Upper lobe of right lung (tissue), 1 donor: Measurements from ENCODE around the gene CCNI. TPM values are rescaled to one million over a fixed set of nuclear protein-coding genes. Genes with fewer than 3 reads are reported as not detected.

Experiments
- ATAC-seq: fragments of 200-7000 bp; cut with Tn5 transposase; one replicate; pipeline ENCODE4 v1.9.1; 2020; ENCODE audit warnings: mild to moderate bottlenecking, moderate library complexity
- DNase-seq: peaks from one replicate; pipeline ENCODE4 v3.0.0-alpha.2; 2020
- H3K27ac ChIP-seq: fragments of 200-600 bp; one replicate; pipeline ENCODE4 v1.8.0; 2022
- H3K27me3 ChIP-seq: fragments of 200-600 bp; one replicate; pipeline ENCODE4 v1.8.0; 2022; ENCODE audit warnings: mild to moderate bottlenecking
- H3K36me3 ChIP-seq: fragments of 200-600 bp; one replicate; pipeline ENCODE4 v1.8.0; 2022
- H3K4me1 ChIP-seq: fragments of 200-600 bp; one replicate; pipeline ENCODE4 v1.8.0; 2022
- H3K4me3 ChIP-seq: fragments of 200-600 bp; one replicate; pipeline ENCODE4 v1.8.0; 2022; ENCODE audit warnings: mild to moderate bottlenecking
- H3K9me3 ChIP-seq: fragments of 200-600 bp; one replicate; pipeline ENCODE4 v1.8.0; 2022
- CTCF ChIP-seq: fragments of 200-600 bp; IDR thresholded peaks from one replicate; pipeline ENCODE4 v1.8.0; 2022; ENCODE audit warnings: antibody characterized with exemption
- intact Hi-C: fragments of 100-400 bp; cut with DNase I; formaldehyde crosslinking; loops from one replicate; pipeline ENCODE4 v1.11.0; 2022
- total RNA-seq: library from RNA; stranded (reverse); fragmentation: NEBNext Ultra II Directional; extraction: Animal tissue kit (Norgen Biotek cat#: 25700); gene quantifications from one replicate; pipeline ENCODE4 v1.2.1, GENCODE V29; 2021
- donor health status: DM: no; HTN: yes; CAD: no; lungs with severe emphysema.

CCNI gene
- total RNA-seq, 1 donor from 2014 or later, result 319 TPM

DNA sequence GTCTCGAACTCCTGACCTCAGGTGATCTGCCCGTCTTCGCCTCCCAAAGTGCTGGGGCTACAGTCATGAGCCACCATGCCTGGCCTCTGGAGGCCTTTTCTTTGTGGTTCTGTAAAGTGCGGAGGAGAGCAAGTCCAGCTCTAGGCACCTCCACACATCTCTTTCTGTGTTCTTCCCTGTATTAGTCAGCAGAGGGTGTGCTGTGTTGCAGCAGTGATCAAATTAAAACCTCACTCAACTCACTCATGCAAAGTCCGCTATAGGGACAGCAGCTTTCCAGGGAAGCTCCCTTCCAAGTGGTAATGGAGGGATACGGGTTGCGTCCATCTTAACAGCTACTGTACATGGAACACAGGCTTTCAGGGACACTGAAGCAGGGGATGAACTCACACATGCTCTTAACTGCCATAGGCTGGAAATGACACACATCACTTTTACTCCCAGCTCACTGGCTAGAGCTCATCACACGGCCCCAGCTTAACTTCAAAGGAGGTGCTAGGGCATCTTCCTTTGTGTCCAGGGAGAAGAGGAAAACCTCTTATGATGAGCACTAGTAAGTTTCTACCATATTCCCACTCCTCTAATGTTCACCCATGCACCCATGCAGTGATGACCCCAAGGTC, 45.2 kb upstream of the CCNI start:
- Histone ChIP-seq H3K4me1 (no peaks in the 10 kb centered on the region), H3K36me3 (no peaks in the 10 kb centered on the region), H3K9me3 (no peaks in the 10 kb centered on the region), H3K4me3 (no peak overlapping the region), H3K27ac (no peak overlapping the region), H3K27me3 (no peaks in the 10 kb centered on the region)
- no peak for TF ChIP-seq CTCF
- no peak for ATAC-seq
- DNase-seq, result no peak
- intact Hi-C loops, result no loop called here

DNA sequence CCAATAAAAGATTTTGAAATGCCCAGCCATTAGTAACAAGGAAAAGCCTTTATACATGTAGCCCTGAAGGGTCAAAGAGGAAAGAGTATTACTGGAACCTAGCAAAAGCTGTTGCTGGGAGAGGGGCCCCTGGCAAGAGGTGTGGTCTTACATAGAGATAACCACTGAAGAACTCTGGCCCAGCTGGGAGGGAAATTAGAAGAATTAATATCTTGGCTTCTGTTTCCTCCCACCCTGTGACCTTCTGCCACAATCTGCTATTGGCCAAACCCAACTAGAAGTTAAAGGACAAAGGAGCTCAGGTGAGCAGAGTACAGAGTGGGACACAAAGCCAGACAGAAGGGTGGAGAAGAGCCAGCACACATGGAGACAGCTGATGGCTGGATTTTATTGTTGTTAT, 41.9 kb upstream of the CCNI start:
- Histone ChIP-seq H3K36me3 (no peaks in the 10 kb centered on the region), H3K4me1 (no peaks in the 10 kb centered on the region), H3K27me3 (no peaks in the 10 kb centered on the region), H3K4me3 (no peak overlapping the region), H3K9me3 (no peaks in the 10 kb centered on the region), H3K27ac (no peak overlapping the region)
- no peak for TF ChIP-seq CTCF
- no peak for ATAC-seq
- intact Hi-C loops, result no loop called here
- DNase-seq, result no peak

DNA sequence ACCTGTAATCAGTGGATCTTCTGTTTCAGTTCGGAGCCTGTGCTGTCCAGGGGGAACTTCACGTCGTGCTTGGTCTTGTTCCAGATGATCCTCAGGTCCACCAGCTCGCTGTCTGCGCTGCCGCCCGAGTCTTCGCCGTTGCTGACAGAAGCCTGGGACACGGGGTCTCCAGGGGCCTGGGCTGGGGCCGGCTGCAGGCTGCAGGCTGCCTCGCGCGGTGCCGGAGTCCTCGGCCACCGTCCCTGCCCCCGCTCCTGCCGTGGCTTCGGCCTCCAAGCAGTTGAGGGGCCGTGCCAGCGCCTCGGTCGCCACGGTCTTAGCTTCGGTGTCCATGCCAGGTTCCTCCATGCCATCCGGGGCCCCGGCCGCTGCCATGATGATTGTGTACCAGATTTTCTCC, 37.3 kb upstream of the CCNI start:
- intact Hi-C loops, result no loop called here
- no peak for TF ChIP-seq CTCF
- H3K27me3 ChIP-seq, result no peaks in the 10 kb centered on the region
- H3K4me1 ChIP-seq, result no peaks in the 10 kb centered on the region
- DNase-seq (no peak), ATAC-seq (peak; percentile 27)
- H3K27ac ChIP-seq, result no peak overlapping the region
- H3K36me3 ChIP-seq, result no peaks in the 10 kb centered on the region
- H3K9me3 ChIP-seq, result no peaks in the 10 kb centered on the region
- H3K4me3 ChIP-seq, result no peak overlapping the region

- Histone ChIP-seq H3K9me3 (no peaks in the 10 kb centered on the region), H3K27me3 (no peaks in the 10 kb centered on the region), H3K27ac (no peak overlapping the region), H3K4me3 (no peak overlapping the region), H3K4me1 (no peaks in the 10 kb centered on the region), H3K36me3 (no peaks in the 10 kb centered on the region)
- TF ChIP-seq CTCF, result no peak
- DNase-seq (no peak), ATAC-seq (no peak)
- intact Hi-C loops, result no loop called here
Measured at GRCh38 chr4:77110730-77111129, 34.9 kb upstream of the CCNI start.

- ATAC-seq (peak; percentile 66), DNase-seq (peak; percentile 75)
- Histone ChIP-seq H3K4me3 (no peak overlapping the region), H3K9me3 (no peaks in the 10 kb centered on the region), H3K27me3 (no peaks in the 10 kb centered on the region), H3K36me3 (no peaks in the 10 kb centered on the region), H3K27ac (peak overlapping the region; percentile 12), H3K4me1 (peaks cover 6% of the 10 kb centered on the region)
- intact Hi-C loops, result no loop called here
- TF ChIP-seq CTCF, result no peak
Measured at GRCh38 chr4:77104791-77105540, 29.2 kb upstream of the CCNI start.
